Measurements from ENCODE around the gene NFE2L2. TPM values are rescaled to one million over a fixed set of nuclear protein-coding genes. Genes with fewer than 3 reads are reported as not detected.
"Not testable (repeated sequence)": the region's sequence is repeated elsewhere in the genome, so short reads cannot be mapped to it uniquely, and the experiment has no call there.

Gene NFE2L2
- 10 to 100 TPM; 45.9 to 60.4 (median 54.7) TPM for polyA plus RNA-seq (ENCODE audit: low read depth in 6 of 6)

GRCh38 chr2:177264693-177265587 is at the start of gene NFE2L2:
TSS of gene NFE2L2 (minus strand) at chr2:177264727. CDS start at chr2:177264576, 151 bp downstream.
- Mint-ChIP-seq H3K9me3 (no peaks in the 10 kb centered on the region), H3K4me1 (peaks cover 28 to 46% (median 42%) of the 10 kb centered on the region in 3 donors), H3K4me3 (peak within 1 kb of the TSS; percentile 88 to 99 (median 98)), H3K36me3 (no peaks in the 10 kb centered on the region), H3K27ac (peak within 1 kb of the TSS; percentile 99 to 100 (median 100)), H3K27me3 (no peaks in the 10 kb centered on the region)
- ATAC-seq (ENCODE audit: low read depth in 2 of 2) (peak; percentile 61 to 63), DNase-seq (peak; percentile 99)

GRCh38 chr2:177314194-177314593 is 49.7 kb upstream of the NFE2L2 start:
- H3K27ac Mint-ChIP-seq = no peak overlapping the region
- no peaks in the 10 kb centered on the region for H3K36me3 Mint-ChIP-seq
- peaks cover 0 to 4% (median 4%) of the 10 kb centered on the region in 3 donors for H3K27me3 Mint-ChIP-seq
- DNase-seq (no peak), ATAC-seq (ENCODE audit: low read depth in 2 of 2) (no peak)
- no peaks in the 10 kb centered on the region for H3K4me1 Mint-ChIP-seq
- peaks cover 0 to 5% (median 0%) of the 10 kb centered on the region in 7 donors for H3K9me3 Mint-ChIP-seq
- H3K4me3 Mint-ChIP-seq = no peak overlapping the region

DNA sequence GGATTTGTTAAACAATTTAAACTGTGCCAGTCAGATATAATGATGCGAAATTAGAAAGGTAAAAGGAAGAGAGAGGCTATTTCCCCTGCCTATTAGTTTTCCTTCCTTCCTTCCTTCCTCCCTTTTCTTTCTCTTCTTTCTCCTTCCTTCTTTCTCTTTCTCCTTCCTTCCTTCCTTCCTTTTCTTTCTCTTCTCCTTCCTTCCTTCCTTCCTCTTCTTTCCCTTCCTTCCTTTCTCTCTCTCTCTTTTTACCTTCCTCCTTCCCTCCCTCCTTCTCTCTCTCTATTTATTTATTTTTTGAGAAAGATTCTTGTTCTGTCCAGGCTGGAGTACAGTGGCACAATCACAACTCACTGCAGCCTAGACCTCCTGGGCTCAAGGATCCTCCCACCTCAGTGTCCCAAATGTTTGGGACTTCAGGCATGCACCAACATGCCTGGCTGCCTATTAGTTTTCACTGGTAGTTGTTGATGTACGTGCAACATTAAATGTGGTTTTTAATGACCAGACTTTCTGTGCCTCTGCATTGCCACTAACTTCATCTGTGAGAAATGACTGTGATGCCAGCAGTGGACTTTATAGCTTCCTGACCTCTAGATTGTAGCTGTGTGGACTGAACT is 48.7 kb upstream of the NFE2L2 start:
- no peaks in the 10 kb centered on the region for H3K4me1 Mint-ChIP-seq
- no peak overlapping the region for H3K4me3 Mint-ChIP-seq
- H3K9me3 Mint-ChIP-seq = peaks cover 0 to 5% (median 0%) of the 10 kb centered on the region in 7 donors
- H3K27ac Mint-ChIP-seq = no peak overlapping the region
- no peaks in the 10 kb centered on the region for H3K36me3 Mint-ChIP-seq
- ATAC-seq (ENCODE audit: low read depth in 2 of 2) = no peak
- DNase-seq = no peak
- H3K27me3 Mint-ChIP-seq = peaks cover 0 to 5% (median 4%) of the 10 kb centered on the region in 3 donors

GRCh38 chr2:177312562-177312961 is 48.0 kb upstream of the NFE2L2 start:
- peaks cover 0 to 5% (median 4%) of the 10 kb centered on the region in 3 donors for H3K27me3 Mint-ChIP-seq
- no peak overlapping the region for H3K4me3 Mint-ChIP-seq
- ATAC-seq (ENCODE audit: low read depth in 2 of 2) (no peak), DNase-seq (no peak)
- H3K4me1 Mint-ChIP-seq = no peaks in the 10 kb centered on the region
- no peak overlapping the region for H3K27ac Mint-ChIP-seq
- H3K36me3 Mint-ChIP-seq = no peaks in the 10 kb centered on the region
- peaks cover 0 to 5% (median 0%) of the 10 kb centered on the region in 7 donors for H3K9me3 Mint-ChIP-seq

DNA sequence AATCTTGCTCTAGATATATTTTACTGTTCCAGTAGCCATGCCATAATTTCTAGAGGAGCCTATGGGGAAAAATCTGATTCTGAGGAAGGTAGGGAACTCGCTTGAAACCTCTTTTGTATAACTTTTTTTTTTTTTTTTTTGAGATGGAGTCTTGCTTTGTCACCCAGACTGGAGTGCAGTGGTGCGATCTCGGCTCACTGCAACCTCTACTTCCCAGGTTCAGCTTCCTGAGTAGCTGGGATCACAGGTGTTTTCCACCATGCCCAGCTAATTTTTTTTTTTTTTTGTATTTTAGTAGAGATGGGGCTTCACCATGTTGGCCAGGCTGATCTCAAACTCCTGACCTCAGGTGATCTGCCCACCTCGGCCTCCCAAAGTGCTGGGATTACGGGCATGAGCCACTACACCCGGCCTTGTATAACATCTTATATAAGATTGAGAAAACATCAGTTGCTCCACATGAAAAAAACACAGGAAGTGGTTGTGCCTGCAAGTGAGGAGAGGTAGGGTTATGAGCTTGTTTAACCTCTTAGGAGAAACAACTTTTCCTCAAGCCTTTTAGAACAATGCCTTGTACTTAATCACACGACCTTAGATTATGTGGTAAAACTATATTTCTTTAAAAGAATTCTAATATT is 45.3 kb upstream of the NFE2L2 start:
- H3K27me3 Mint-ChIP-seq; ATAC-seq (ENCODE audit: low read depth in 2 of 2); DNase-seq; H3K27ac Mint-ChIP-seq; H3K4me1 Mint-ChIP-seq; H3K4me3 Mint-ChIP-seq; H3K9me3 Mint-ChIP-seq; H3K36me3 Mint-ChIP-seq: not testable (repeated sequence)

GRCh38 chr2:177306550-177306949 is 42.0 kb upstream of the NFE2L2 start:
- H3K9me3 Mint-ChIP-seq = peaks cover 0 to 3% (median 0%) of the 10 kb centered on the region in 7 donors
- peaks cover 0 to 5% (median 4%) of the 10 kb centered on the region in 3 donors for H3K27me3 Mint-ChIP-seq
- H3K27ac Mint-ChIP-seq = no peak overlapping the region
- ATAC-seq (ENCODE audit: low read depth in 2 of 2) = no peak
- no peak overlapping the region for H3K4me3 Mint-ChIP-seq
- no peaks in the 10 kb centered on the region for H3K4me1 Mint-ChIP-seq
- H3K36me3 Mint-ChIP-seq = no peaks in the 10 kb centered on the region
- no peak for DNase-seq

- no peaks in the 10 kb centered on the region for H3K27me3 Mint-ChIP-seq
- DNase-seq (no peak), ATAC-seq (ENCODE audit: low read depth in 2 of 2) (no peak)
- H3K36me3 Mint-ChIP-seq = no peaks in the 10 kb centered on the region
- no peaks in the 10 kb centered on the region for H3K4me1 Mint-ChIP-seq
- no peak overlapping the region for H3K27ac Mint-ChIP-seq
- no peaks in the 10 kb centered on the region for H3K9me3 Mint-ChIP-seq
- H3K4me3 Mint-ChIP-seq = no peak overlapping the region
Measured at GRCh38 chr2:177303939-177304338, 39.4 kb upstream of the NFE2L2 start.

DNA sequence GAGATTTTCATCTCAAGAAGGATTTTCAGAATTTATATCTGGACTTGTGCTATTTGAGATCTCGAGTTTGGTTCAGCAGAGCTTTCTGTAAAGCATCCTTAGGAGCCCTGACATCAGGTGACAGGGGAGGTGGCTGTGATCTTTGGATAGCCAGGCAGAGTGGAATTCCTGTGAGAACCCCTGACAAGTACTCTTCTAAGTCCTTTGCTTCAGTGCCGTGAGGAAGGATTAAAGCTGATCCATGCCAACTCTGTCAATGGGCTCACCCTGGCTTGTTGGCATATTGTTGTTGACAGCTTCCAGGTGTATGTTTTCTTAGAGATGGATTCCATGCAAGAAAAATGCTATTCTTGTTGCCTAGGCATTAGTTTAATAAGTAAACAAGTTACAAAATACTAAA is 38.0 kb upstream of the NFE2L2 start:
- H3K36me3 Mint-ChIP-seq = no peaks in the 10 kb centered on the region
- no peaks in the 10 kb centered on the region for H3K27me3 Mint-ChIP-seq
- ATAC-seq (ENCODE audit: low read depth in 2 of 2) = no peak
- H3K4me3 Mint-ChIP-seq = no peak overlapping the region
- no peaks in the 10 kb centered on the region for H3K4me1 Mint-ChIP-seq
- no peaks in the 10 kb centered on the region for H3K9me3 Mint-ChIP-seq
- no peak overlapping the region for H3K27ac Mint-ChIP-seq
- DNase-seq = no peak

- DNase-seq (no peak), ATAC-seq (ENCODE audit: low read depth in 2 of 2) (no peak)
- Mint-ChIP-seq H3K4me1 (peaks cover 0 to 2% (median 0%) of the 10 kb centered on the region in 3 donors), H3K9me3 (no peaks in the 10 kb centered on the region), H3K4me3 (no peak overlapping the region), H3K36me3 (no peaks in the 10 kb centered on the region), H3K27me3 (no peaks in the 10 kb centered on the region), H3K27ac (no peak overlapping the region)
Measured at GRCh38 chr2:177298191-177298590, 33.7 kb upstream of the NFE2L2 start.

GRCh38 chr2:177296040-177296439 is 31.5 kb upstream of the NFE2L2 start:
- Mint-ChIP-seq H3K36me3 (no peaks in the 10 kb centered on the region), H3K9me3 (no peaks in the 10 kb centered on the region), H3K4me3 (no peak overlapping the region), H3K27me3 (no peaks in the 10 kb centered on the region), H3K27ac (no peak overlapping the region), H3K4me1 (peaks cover 0 to 4% (median 0%) of the 10 kb centered on the region in 3 donors)
- peak; percentile 37 for DNase-seq
- peak; percentile 58 to 82 for ATAC-seq (ENCODE audit: low read depth in 2 of 2)

DNA sequence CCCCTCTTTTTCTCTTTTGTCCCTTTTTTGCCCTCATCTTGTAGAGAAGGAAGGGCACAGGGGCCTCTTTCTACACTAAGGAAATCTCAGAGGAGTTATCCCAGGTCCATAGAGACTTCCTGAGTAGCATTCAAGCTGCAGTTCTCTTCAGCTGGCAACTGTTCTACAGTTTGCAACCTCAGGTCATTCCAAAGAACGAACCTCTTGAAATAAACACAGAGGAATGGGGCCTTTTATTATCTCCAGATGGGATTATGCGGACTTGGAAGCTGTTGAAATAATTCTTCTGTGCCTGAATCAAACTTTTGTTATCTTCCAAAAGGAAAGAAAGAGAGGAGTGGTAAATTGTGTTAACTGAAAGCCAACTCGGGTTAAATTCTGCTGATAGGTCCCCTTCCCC is 31.0 kb upstream of the NFE2L2 start:
- DNase-seq = no peak
- Mint-ChIP-seq H3K27me3 (no peaks in the 10 kb centered on the region), H3K9me3 (no peaks in the 10 kb centered on the region), H3K36me3 (no peaks in the 10 kb centered on the region), H3K27ac (peak overlapping the region in 2 of 6 donors; percentile 2 to 65), H3K4me1 (peaks cover under 1 to 10% (median 2%) of the 10 kb centered on the region in 3 donors), H3K4me3 (no peak overlapping the region)
- no peak for ATAC-seq (ENCODE audit: low read depth in 2 of 2)

DNA sequence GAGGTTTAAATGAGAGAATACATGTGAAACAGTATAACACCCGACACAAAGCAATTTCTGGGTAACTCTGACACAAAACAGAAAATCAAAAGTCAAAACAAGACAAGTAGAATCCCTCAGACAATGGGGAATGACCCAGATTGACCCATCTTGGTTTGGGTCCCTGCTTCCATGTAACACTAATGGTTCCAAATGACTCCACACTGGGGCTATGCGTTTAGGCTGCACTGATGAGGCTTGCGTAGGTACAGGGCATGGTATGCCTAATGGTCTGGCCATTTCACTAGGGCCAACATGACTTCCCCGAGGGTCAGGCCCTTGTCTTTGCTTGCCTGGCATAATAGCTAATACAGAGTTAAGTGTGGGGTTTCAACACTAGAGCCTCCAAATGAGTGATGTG is 27.2 kb upstream of the NFE2L2 start:
- Mint-ChIP-seq H3K27ac (no peak overlapping the region), H3K27me3 (no peaks in the 10 kb centered on the region), H3K9me3 (no peaks in the 10 kb centered on the region), H3K4me3 (no peak overlapping the region), H3K4me1 (peaks cover 10 to 20% (median 11%) of the 10 kb centered on the region in 3 donors), H3K36me3 (no peaks in the 10 kb centered on the region)
- no peak for DNase-seq
- no peak for ATAC-seq (ENCODE audit: low read depth in 2 of 2)

DNA sequence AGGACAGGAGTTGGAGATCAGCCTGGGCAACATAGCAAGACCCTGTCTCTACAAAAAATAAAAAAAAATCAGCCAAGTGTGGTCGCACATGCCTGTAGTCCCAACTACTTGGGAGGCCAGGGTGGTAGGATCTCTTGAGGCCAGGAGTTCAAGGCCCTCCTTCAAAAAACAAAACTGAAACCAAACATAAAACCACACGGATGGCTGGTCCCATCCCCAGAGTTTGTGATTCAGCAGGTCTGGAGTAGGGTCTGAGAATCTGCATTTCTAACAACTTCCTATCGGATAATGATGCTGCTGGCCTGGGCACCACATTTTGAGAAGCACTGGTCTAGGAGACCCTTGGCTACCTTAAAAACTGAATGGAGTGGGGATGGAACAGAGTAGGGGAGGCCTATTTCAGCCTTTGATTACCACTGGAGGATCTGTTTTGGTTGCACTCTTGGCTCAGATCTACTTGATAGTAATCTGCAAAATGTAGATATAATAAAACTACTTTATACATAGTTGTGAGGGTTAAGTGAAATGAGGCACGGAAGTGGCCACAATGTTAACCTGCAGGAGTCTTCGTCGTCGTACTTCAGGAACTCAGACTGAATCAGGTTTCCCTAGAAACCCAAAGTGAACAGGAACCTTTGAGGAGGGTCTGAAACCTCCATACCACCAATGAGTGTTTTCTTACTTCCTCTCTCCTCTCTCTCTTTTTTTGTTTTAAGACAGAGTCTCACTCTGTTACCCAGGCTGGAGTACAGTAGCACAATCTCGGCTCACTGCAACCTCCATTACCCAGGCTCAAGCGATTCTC is 25.5 kb upstream of the NFE2L2 start:
- Mint-ChIP-seq H3K36me3 (no peaks in the 10 kb centered on the region), H3K4me3 (peak overlapping the region in 7 of 8 donors; percentile 16 to 68 (median 36)), H3K27ac (peak overlapping the region; percentile 17 to 94 (median 71)), H3K4me1 (peaks cover 10 to 17% (median 11%) of the 10 kb centered on the region in 3 donors), H3K27me3 (no peaks in the 10 kb centered on the region), H3K9me3 (no peaks in the 10 kb centered on the region)
- peak; percentile 23 for DNase-seq
- peak; percentile 79 to 84 for ATAC-seq (ENCODE audit: low read depth in 2 of 2)
